ENCODE measurements around the gene FGF1.

The FGF1 gene

GRCh38 chr5:142585451-142585850 lies 100.4 kb downstream of the FGF1 start:
- no peak overlapping the region for H3K9ac ChIP-seq (ENCODE audit: low read length)
- no peak overlapping the region for H3K4me3 ChIP-seq (ENCODE audit: low read length)
- no peak overlapping the region for H3K27ac ChIP-seq (ENCODE audit: low read length)
- H3K4me1 ChIP-seq (ENCODE audit: control insufficient read depth, low read depth, low read length): no peaks in the 10 kb centered on the region
- H3K9me3 ChIP-seq (ENCODE audit: control insufficient read depth, low read depth, low read length): no peaks in the 10 kb centered on the region
- H3K36me3 ChIP-seq (ENCODE audit: control insufficient read depth, low read depth, low read length): no peaks in the 10 kb centered on the region
- H3K27me3 ChIP-seq (ENCODE audit: control insufficient read depth, insufficient read depth, low read length): no peaks in the 10 kb centered on the region

- H3K27ac ChIP-seq (ENCODE audit: low read length): no peak overlapping the region
Measured at GRCh38 chr5:142584891-142585290, 101.0 kb downstream of the FGF1 start.

GRCh38 chr5:142578161-142578830 lies 107.6 kb downstream of the FGF1 start:
- Histone ChIP-seq H3K9ac (ENCODE audit: low read length) (no peak overlapping the region), H3K4me1 (ENCODE audit: control insufficient read depth, low read depth, low read length) (no peaks in the 10 kb centered on the region), H3K27me3 (ENCODE audit: control insufficient read depth, insufficient read depth, low read length) (no peaks in the 10 kb centered on the region), H3K27ac (ENCODE audit: low read length) (no peak overlapping the region), H3K9me3 (ENCODE audit: control insufficient read depth, low read depth, low read length) (no peaks in the 10 kb centered on the region), H3K36me3 (ENCODE audit: control insufficient read depth, low read depth, low read length) (no peaks in the 10 kb centered on the region), H3K4me3 (ENCODE audit: low read length) (no peak overlapping the region)

More at GRCh38 chr5:142584891-142585290, 101.0 kb downstream of the FGF1 start:
- no peaks in the 10 kb centered on the region for H3K9me3 ChIP-seq (ENCODE audit: control insufficient read depth, low read depth, low read length)
- H3K4me1 ChIP-seq (ENCODE audit: control insufficient read depth, low read depth, low read length): no peaks in the 10 kb centered on the region
- no peaks in the 10 kb centered on the region for H3K36me3 ChIP-seq (ENCODE audit: control insufficient read depth, low read depth, low read length)
- H3K27me3 ChIP-seq (ENCODE audit: control insufficient read depth, insufficient read depth, low read length): no peaks in the 10 kb centered on the region
- H3K9ac ChIP-seq (ENCODE audit: low read length): no peak overlapping the region
- no peak overlapping the region for H3K4me3 ChIP-seq (ENCODE audit: low read length)

- Histone ChIP-seq H3K27me3 (ENCODE audit: control insufficient read depth, insufficient read depth, low read length) (no peaks in the 10 kb centered on the region), H3K4me1 (ENCODE audit: control insufficient read depth, low read depth, low read length) (no peaks in the 10 kb centered on the region), H3K27ac (ENCODE audit: low read length) (no peak overlapping the region), H3K9ac (ENCODE audit: low read length) (no peak overlapping the region), H3K4me3 (ENCODE audit: low read length) (no peak overlapping the region), H3K9me3 (ENCODE audit: control insufficient read depth, low read depth, low read length) (no peaks in the 10 kb centered on the region), H3K36me3 (ENCODE audit: control insufficient read depth, low read depth, low read length) (no peaks in the 10 kb centered on the region)
Measured at GRCh38 chr5:142576804-142577203, 109.1 kb downstream of the FGF1 start.

- Histone ChIP-seq H3K27me3 (ENCODE audit: control insufficient read depth, insufficient read depth, low read length) (no peaks in the 10 kb centered on the region), H3K36me3 (ENCODE audit: control insufficient read depth, low read depth, low read length) (no peaks in the 10 kb centered on the region), H3K27ac (ENCODE audit: low read length) (no peak overlapping the region), H3K4me1 (ENCODE audit: control insufficient read depth, low read depth, low read length) (no peaks in the 10 kb centered on the region), H3K4me3 (ENCODE audit: low read length) (no peak overlapping the region), H3K9ac (ENCODE audit: low read length) (no peak overlapping the region), H3K9me3 (ENCODE audit: control insufficient read depth, low read depth, low read length) (no peaks in the 10 kb centered on the region)
Measured at GRCh38 chr5:142576303-142576702, 109.6 kb downstream of the FGF1 start.

- Histone ChIP-seq H3K9me3 (ENCODE audit: control insufficient read depth, low read depth, low read length) (no peaks in the 10 kb centered on the region), H3K27me3 (ENCODE audit: control insufficient read depth, insufficient read depth, low read length) (no peaks in the 10 kb centered on the region), H3K4me1 (ENCODE audit: control insufficient read depth, low read depth, low read length) (no peaks in the 10 kb centered on the region), H3K36me3 (ENCODE audit: control insufficient read depth, low read depth, low read length) (no peaks in the 10 kb centered on the region), H3K27ac (ENCODE audit: low read length) (no peak overlapping the region), H3K4me3 (ENCODE audit: low read length) (no peak overlapping the region), H3K9ac (ENCODE audit: low read length) (no peak overlapping the region)
Measured at GRCh38 chr5:142572006-142572405, 113.9 kb downstream of the FGF1 start.

GRCh38 chr5:142571371-142571770 lies 114.5 kb downstream of the FGF1 start:
- Histone ChIP-seq H3K9me3 (ENCODE audit: control insufficient read depth, low read depth, low read length) (no peaks in the 10 kb centered on the region), H3K36me3 (ENCODE audit: control insufficient read depth, low read depth, low read length) (no peaks in the 10 kb centered on the region), H3K4me3 (ENCODE audit: low read length) (no peak overlapping the region), H3K27ac (ENCODE audit: low read length) (no peak overlapping the region), H3K9ac (ENCODE audit: low read length) (no peak overlapping the region), H3K4me1 (ENCODE audit: control insufficient read depth, low read depth, low read length) (no peaks in the 10 kb centered on the region), H3K27me3 (ENCODE audit: control insufficient read depth, insufficient read depth, low read length) (no peaks in the 10 kb centered on the region)

GRCh38 chr5:142569905-142570304 lies 116.0 kb downstream of the FGF1 start:
- no peak overlapping the region for H3K27ac ChIP-seq (ENCODE audit: low read length)
- H3K4me3 ChIP-seq (ENCODE audit: low read length): no peak overlapping the region
- no peaks in the 10 kb centered on the region for H3K36me3 ChIP-seq (ENCODE audit: control insufficient read depth, low read depth, low read length)
- H3K27me3 ChIP-seq (ENCODE audit: control insufficient read depth, insufficient read depth, low read length): no peaks in the 10 kb centered on the region
- no peak overlapping the region for H3K9ac ChIP-seq (ENCODE audit: low read length)
- H3K4me1 ChIP-seq (ENCODE audit: control insufficient read depth, low read depth, low read length): no peaks in the 10 kb centered on the region
- no peaks in the 10 kb centered on the region for H3K9me3 ChIP-seq (ENCODE audit: control insufficient read depth, low read depth, low read length)

GRCh38 chr5:142568996-142569335 lies 116.9 kb downstream of the FGF1 start:
- Histone ChIP-seq H3K36me3 (ENCODE audit: control insufficient read depth, low read depth, low read length) (no peaks in the 10 kb centered on the region), H3K4me3 (ENCODE audit: low read length) (no peak overlapping the region), H3K9ac (ENCODE audit: low read length) (no peak overlapping the region), H3K9me3 (ENCODE audit: control insufficient read depth, low read depth, low read length) (no peaks in the 10 kb centered on the region), H3K4me1 (ENCODE audit: control insufficient read depth, low read depth, low read length) (no peaks in the 10 kb centered on the region), H3K27me3 (ENCODE audit: control insufficient read depth, insufficient read depth, low read length) (no peaks in the 10 kb centered on the region), H3K27ac (ENCODE audit: low read length) (no peak overlapping the region)

- no peaks in the 10 kb centered on the region for H3K36me3 ChIP-seq (ENCODE audit: control insufficient read depth, low read depth, low read length)
- H3K9me3 ChIP-seq (ENCODE audit: control insufficient read depth, low read depth, low read length): no peaks in the 10 kb centered on the region
- no peak overlapping the region for H3K9ac ChIP-seq (ENCODE audit: low read length)
- no peaks in the 10 kb centered on the region for H3K27me3 ChIP-seq (ENCODE audit: control insufficient read depth, insufficient read depth, low read length)
- no peak overlapping the region for H3K27ac ChIP-seq (ENCODE audit: low read length)
- H3K4me3 ChIP-seq (ENCODE audit: low read length): no peak overlapping the region
- H3K4me1 ChIP-seq (ENCODE audit: control insufficient read depth, low read depth, low read length): no peaks in the 10 kb centered on the region
Measured at GRCh38 chr5:142568283-142568995, 117.5 kb downstream of the FGF1 start.

GRCh38 chr5:142561486-142562097 lies 124.3 kb downstream of the FGF1 start:
- no peak overlapping the region for H3K9ac ChIP-seq (ENCODE audit: low read length)
- no peaks in the 10 kb centered on the region for H3K27me3 ChIP-seq (ENCODE audit: control insufficient read depth, insufficient read depth, low read length)
- no peaks in the 10 kb centered on the region for H3K36me3 ChIP-seq (ENCODE audit: control insufficient read depth, low read depth, low read length)
- H3K9me3 ChIP-seq (ENCODE audit: control insufficient read depth, low read depth, low read length): no peaks in the 10 kb centered on the region
- H3K4me3 ChIP-seq (ENCODE audit: low read length): no peak overlapping the region
- H3K27ac ChIP-seq (ENCODE audit: low read length): no peak overlapping the region
- H3K4me1 ChIP-seq (ENCODE audit: control insufficient read depth, low read depth, low read length): no peaks in the 10 kb centered on the region

GRCh38 chr5:142561029-142561428 lies 124.9 kb downstream of the FGF1 start:
- Histone ChIP-seq H3K9ac (ENCODE audit: low read length) (no peak overlapping the region), H3K4me3 (ENCODE audit: low read length) (no peak overlapping the region), H3K36me3 (ENCODE audit: control insufficient read depth, low read depth, low read length) (no peaks in the 10 kb centered on the region), H3K27me3 (ENCODE audit: control insufficient read depth, insufficient read depth, low read length) (no peaks in the 10 kb centered on the region), H3K27ac (ENCODE audit: low read length) (no peak overlapping the region), H3K9me3 (ENCODE audit: control insufficient read depth, low read depth, low read length) (no peaks in the 10 kb centered on the region), H3K4me1 (ENCODE audit: control insufficient read depth, low read depth, low read length) (no peaks in the 10 kb centered on the region)

All from iPS-18a (cell line).